ENCODE data around the gene PLCL1.

Gene PLCL1

DNA sequence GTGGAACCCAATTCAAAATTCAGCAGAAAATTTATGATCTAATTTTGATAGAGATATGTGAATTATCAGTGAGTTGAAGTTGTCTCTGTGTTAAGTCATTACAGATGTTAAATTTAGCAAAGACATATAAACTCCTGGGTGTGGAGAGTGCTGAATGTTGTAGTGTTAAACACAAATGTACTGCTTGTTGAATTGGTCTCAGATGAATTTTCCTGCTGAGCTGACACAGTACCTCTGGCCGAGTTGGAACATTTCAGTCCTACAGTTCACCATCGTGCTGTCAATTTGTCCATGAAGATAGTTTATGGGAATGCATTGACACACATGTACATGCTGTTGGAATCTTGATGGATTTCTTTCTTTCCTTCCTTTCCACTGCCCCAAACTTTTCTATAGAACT lies 255.9 kb downstream of the PLCL1 start:
- no peak for DNase-seq (ENCODE audit: low spot score)

DNA sequence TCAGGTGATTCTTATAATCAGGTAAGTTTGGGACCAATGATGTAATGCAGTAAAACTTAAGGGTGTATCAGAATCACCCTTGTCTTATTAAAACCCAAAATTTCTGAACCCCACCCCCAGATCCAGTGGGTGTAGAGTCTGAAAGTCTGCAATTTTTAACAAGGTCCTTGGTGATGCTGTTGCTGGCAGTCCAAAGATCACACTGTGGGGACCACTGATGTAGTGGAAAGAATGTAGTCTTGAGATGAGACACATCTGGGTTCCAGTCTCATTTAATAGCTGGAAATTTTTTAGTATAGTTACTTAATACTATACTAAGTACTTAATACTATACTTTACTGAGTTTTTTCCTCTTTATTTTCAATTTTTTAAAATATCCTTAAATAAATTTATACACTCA lies 258.4 kb downstream of the PLCL1 start:
- no peak for DNase-seq (ENCODE audit: low spot score)

- DNase-seq (ENCODE audit: low spot score), result no peak
Measured at GRCh38 chr2:198063242-198063641, 258.8 kb downstream of the PLCL1 start.

- no peak for DNase-seq (ENCODE audit: low spot score)
Measured at GRCh38 chr2:198065322-198065721, 260.9 kb downstream of the PLCL1 start.

DNA sequence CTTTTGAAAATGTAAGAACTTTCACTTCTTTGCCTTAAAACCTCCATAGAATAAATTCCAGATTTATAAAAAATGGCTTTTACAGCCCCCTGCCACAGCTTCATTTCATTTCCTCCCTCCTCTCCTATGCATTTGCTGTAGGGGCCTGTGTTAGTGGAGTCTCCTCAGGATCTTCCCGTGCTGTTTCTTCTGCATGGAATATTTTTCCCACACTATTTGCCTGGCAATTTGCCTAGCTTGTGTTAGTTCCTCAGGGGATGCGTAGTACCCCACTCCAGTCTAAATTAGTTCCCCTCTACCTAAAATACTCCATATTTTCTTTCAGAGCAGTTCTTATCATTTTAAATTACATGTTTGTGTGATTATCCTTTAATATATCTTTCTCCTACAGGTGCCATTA lies 262.2 kb downstream of the PLCL1 start:
- DNase-seq (ENCODE audit: low spot score), result no peak

- no peak for DNase-seq (ENCODE audit: low spot score)
Measured at GRCh38 chr2:198072655-198073054, 268.3 kb downstream of the PLCL1 start.

- no peak for DNase-seq (ENCODE audit: low spot score)
Measured at GRCh38 chr2:198073253-198073652, 268.9 kb downstream of the PLCL1 start.

- no peak for DNase-seq (ENCODE audit: low spot score)
Measured at GRCh38 chr2:198077477-198077876, 273.1 kb downstream of the PLCL1 start.

GRCh38 chr2:198080879-198081765 lies 276.7 kb downstream of the PLCL1 start:
- DNase-seq (ENCODE audit: low spot score), result no peak

DNA sequence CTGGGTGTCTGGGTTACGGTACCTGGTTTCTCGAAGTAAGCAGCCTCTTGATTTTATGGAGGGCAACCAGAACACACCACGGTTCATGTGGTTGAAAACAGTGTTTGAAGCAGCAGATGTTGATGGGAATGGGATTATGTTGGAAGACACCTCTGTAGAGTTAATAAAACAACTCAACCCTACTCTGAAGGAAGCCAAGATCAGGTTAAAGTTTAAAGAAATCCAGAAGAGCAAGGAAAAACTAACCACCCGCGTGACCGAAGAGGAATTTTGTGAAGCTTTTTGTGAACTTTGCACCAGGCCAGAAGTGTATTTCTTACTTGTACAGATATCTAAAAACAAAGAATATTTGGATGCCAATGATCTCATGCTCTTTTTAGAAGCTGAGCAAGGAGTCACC lies 279.8 kb downstream of the PLCL1 start:
- no peak for DNase-seq (ENCODE audit: low spot score)

GRCh38 chr2:198096002-198096401 lies 291.6 kb downstream of the PLCL1 start:
- no peak for DNase-seq (ENCODE audit: low spot score)

GRCh38 chr2:198096965-198097364 lies 292.6 kb downstream of the PLCL1 start:
- DNase-seq (ENCODE audit: low spot score), result no peak

GRCh38 chr2:198097630-198098029 lies 293.2 kb downstream of the PLCL1 start:
- no peak for DNase-seq (ENCODE audit: low spot score)

- DNase-seq (ENCODE audit: low spot score), result no peak
Measured at GRCh38 chr2:198098386-198098785, 294.0 kb downstream of the PLCL1 start.

DNA sequence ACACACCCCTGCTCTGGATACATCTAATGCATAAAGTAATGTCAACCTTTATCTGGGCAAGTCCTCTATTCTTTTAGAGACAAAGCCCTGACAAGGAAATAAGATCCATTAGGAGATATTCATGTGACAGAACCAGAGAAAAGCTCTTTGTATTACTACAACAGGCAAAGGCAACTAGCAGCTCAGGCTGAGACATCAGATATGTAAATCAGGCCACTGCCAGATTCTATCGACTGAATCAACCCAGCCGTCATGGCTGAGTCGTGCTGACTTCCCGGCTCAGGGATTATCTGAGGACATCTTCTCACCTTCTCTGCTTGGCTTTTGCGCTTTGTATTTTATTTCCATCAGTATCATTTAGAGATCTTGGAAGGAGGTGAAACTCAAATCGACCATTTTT lies 294.5 kb downstream of the PLCL1 start:
- DNase-seq (ENCODE audit: low spot score), result no peak

DNA sequence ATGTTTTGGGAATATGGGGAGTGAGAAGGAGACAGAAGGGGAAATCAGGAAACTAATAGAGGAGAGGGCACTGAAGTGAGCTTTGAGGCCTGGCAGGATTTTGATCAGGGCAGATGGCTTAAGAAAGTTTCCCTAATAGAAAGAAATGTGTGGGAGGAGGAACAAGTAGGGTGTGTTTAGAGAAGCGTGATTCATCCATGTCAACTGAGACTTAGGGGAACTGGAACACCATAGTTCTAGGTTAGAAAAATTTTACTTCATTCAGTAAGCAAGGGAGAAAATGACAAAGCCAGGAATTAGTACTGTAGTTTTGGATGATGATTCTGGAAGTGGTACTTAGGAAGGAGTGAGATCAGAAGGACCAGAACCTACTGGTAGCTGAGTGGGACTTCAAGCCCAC lies 296.0 kb downstream of the PLCL1 start:
- no peak for DNase-seq (ENCODE audit: low spot score)

DNA sequence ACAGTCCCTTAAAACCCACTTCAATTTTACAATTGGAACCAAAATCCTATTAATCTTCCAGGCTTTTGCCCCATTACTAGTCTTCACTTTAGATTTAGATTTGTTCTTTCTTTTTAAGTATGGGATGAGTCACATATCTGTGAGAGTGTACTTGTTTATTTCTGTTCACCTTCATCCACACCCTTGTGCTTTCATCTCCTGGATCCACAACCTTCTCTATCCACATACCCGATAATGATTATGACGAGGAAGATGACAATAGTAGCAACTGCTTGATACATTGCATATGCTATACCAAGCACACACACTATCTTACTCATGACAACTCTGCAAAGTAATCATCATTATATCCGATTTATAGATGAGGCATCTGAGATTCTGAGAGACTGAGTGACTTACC lies 297.3 kb downstream of the PLCL1 start:
- no peak for DNase-seq (ENCODE audit: low spot score)

- DNase-seq (ENCODE audit: low spot score), result no peak
Measured at GRCh38 chr2:198102120-198102519, 297.7 kb downstream of the PLCL1 start.

DNA sequence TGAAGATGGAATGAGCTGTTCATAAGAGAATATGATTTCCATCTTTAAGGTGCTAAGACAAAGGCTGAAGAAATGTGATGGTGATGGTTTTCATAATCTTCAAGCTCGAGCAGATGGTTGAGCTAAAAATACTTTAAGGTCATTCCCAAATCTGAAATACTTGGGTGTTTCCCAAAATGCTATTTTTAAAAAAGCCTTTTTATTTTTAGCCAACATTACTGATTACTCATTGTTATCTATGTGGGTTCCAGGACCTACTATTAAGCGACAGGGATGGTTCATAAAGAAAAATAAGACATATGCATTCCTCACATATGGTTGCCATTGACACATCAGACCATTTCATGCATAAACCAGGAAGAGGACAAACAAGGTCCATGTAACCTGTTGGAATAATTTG lies 298.5 kb downstream of the PLCL1 start:
- DNase-seq (ENCODE audit: low spot score), result no peak

DNA sequence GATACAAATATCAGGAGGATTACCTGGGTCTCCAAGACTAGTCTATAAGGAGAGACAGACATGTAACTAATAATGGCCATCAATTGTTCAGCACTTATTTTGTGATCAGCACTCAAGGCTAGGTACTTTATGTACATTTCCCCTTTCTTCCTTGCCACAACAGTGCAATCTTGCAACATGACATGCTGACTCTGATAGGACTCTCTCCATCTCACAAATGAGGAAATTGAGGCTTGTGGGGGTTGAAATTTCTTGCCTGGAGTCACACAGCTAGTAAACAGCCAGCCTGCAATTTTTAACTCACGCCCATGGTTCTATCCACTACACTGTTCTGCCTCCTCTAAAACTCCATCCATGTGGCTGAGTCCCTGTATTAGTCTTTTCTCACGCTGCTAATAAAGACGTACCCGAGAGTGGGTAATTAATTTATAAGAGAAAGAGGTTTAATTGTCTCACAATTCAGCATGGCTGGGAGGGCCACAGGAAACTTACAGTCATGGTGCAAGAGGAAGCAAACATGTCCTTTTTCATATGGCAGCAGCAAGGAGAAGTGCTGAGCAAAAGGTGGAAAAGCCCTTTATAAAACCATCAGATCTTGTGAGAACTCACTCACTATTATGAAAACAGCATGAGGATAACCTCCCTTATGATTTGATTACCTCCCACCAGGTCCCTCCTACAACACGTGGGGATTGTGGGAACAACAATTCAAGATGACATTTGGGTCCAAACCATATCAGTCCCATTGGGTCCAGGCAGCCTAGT lies 302.4 kb downstream of the PLCL1 start:
- DNase-seq (ENCODE audit: low spot score), result no peak

- no peak for DNase-seq (ENCODE audit: low spot score)
Measured at GRCh38 chr2:198113316-198113715, 308.9 kb downstream of the PLCL1 start.

- DNase-seq (ENCODE audit: low spot score), result no peak
Measured at GRCh38 chr2:198114064-198114463, 309.7 kb downstream of the PLCL1 start.

GRCh38 chr2:198115201-198115600 lies 310.8 kb downstream of the PLCL1 start:
- no peak for DNase-seq (ENCODE audit: low spot score)
